ENCODE measurements around the gene CD3D.

The CD3D gene

DNA sequence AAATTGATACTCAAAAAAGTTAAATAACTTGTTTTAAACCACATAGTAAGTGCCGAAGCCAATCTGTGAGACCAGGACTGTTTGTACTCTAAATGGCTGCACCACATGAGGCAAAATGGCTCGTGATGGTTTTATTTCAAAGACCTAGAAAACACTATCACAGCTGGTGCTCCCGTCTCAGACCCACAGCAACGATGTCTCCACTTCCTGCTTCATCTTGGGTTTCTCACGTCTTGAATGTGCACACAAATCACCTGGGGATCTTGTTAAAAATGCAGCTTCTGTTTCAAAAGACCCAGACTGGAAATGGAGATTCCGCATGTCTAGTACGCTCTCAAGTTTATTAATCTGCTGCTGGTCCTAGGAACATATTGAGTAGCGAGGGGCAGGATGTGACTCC, 36.8 kb downstream of the CD3D start:
- DNase-seq (ENCODE audit: extremely low spot score, insufficient read length, low read depth), result no peak
- no peak for FAIRE-seq

DNA sequence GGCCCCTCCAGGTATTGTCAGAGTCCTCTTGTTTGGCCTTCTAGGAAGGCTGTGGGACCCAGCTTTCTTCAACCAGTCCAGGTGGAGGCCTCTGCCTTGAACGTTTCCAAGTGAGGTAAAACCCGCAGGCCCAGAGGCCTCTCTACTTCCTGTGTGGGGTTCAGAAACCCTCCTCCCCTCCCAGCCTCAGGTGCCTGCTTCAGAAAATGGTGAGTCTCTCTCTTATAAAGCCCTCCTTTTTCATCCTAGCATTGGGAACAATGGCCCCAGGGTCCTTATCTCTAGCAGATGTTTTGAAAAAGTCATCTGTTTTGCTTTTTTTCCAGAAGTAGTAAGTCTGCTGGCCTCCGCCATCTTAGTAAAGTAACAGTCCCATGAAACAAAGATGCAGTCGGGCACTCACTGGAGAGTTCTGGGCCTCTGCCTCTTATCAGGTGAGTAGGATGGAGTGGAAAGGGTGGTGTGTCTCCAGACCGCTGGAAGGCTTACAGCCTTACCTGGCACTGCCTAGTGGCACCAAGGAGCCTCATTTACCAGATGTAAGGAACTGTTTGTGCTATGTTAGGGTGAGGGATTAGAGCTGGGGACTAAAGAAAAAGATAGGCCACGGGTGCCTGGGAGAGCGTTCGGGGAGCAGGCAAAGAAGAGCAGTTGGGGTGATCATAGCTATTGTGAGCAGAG, 37.8 kb downstream of the CD3D start, which contains the start of gene CD3E:
Gene CD3E, plus strand, starts transcription at position 163 of the 681 bp plus-strand sequence. Its CDS starts 223 bp downstream, at position 386.
- DNase-seq (ENCODE audit: extremely low spot score, insufficient read length, low read depth), result no peak
- peak; percentile 15 for FAIRE-seq

DNA sequence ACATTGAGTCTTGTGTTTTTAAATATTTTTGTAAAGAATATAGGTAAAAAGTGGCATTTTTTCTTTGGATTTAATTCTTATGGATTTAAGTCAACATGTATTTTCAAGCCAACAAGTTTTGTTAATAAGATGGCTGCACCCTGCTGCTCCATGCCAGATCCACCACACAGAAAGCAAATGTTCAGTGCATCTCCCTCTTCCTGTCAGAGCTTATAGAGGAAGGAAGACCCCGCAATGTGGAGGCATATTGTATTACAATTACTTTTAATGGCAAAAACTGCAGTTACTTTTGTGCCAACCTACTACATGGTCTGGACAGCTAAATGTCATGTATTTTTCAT, 38.3 kb downstream of the CD3D start:
- DNase-seq (ENCODE audit: extremely low spot score, insufficient read length, low read depth) (no peak), FAIRE-seq (no peak)

DNA sequence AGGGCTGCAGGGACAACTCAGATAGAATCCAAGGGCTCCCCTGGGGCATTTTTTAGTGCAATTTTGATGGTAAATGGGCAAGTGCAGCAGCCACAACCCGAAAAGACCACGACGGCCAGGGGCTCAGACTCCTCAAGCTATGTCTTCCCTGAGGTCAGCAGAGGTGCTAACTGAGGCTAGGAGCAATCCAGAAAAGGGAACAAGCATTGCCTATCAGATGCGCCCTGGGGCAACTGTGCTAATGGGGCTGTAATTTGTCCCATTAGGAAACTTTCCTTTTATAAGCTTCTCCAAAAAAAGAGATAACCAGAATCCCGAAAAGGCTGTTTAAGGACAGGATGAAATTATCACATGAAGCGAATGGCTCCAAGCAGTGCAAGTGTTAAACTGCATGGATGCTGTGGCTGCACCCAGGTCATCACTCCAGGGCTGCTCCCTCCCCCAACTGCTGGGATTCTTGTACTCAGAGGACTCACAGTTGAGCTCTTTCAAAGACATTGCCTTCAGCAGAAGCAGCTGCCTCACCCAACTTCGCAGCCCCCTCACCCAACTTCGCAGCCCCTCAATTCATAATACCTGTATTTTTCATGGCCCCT, 40.8 kb downstream of the CD3D start:
- no peak for FAIRE-seq

DNA sequence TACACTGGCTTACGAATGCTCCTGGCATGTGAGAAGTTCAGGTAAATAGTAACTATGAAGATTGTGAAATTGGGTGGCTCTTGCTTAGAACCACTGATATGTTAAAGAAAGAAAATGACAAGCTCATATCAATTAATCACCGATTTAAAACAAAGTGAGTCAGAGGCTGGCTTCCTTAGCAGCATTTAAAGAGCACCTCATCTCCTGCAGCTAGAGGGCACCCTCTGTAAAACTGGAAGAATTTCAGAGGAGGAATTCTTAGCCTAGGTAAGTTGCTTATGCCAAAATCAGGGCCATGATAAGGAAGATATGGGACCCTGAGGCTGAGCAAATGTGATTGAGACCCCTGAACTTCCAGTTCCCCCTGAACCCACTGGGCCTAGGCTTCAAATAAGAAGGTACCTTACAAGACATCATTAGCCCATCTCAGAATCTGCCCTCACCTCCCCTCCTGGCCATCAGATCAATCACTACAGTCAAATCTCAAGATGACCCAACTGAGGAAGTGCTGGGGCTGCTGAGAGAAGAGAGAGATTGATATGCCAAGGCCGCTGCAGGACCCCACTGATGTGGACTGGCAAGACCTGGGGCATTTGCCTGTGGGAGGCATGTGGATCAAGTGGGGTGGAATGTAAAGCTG, 46.6 kb downstream of the CD3D start:
- no peak for DNase-seq (ENCODE audit: extremely low spot score, insufficient read length, low read depth)
- FAIRE-seq, result peak; percentile 63

More for the DNA sequence above, 40.8 kb downstream of the CD3D start:
- no peak for DNase-seq (ENCODE audit: extremely low spot score, insufficient read length, low read depth)

DNA sequence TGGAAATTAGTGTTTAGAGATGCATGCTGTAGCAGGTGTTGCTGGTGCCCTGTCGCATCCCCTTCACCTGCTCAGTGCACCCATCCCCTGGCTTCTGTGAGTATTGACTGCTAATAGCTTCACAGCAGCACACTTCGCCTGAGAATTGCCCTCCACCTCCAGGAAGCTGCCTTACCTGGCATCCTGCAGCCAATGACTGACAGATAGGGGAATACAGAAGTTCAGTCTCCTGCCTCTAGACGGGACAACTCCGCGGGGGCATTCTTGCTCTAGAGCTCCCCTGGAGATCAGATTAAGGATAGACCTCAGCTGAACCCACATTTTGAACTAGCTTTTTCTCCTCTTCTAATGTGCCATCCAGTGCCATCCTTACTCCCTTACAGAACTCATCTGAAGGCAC, 47.3 kb downstream of the CD3D start:
- FAIRE-seq, result no peak
- no peak for DNase-seq (ENCODE audit: extremely low spot score, insufficient read length, low read depth)

DNA sequence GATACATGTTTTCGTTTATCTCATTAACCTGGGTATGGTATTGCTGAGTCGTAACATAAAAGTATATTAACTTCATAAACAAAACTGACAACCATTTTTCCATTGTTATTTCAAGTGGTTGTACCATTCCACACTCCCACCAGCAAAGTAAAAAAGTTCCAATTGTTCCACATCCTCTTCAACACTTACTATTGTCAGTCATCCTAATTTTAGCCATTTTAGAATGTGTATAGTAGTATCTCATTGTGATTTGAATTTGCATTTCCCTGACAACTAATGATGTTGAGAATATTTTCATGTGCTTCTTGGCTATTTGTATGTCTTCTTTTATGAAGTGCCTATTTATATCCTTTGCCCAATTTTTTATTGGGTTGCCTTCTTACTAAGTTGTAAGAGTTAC, 48.5 kb downstream of the CD3D start:
- DNase-seq (ENCODE audit: extremely low spot score, insufficient read length, low read depth), result no peak
- no peak for FAIRE-seq

DNA sequence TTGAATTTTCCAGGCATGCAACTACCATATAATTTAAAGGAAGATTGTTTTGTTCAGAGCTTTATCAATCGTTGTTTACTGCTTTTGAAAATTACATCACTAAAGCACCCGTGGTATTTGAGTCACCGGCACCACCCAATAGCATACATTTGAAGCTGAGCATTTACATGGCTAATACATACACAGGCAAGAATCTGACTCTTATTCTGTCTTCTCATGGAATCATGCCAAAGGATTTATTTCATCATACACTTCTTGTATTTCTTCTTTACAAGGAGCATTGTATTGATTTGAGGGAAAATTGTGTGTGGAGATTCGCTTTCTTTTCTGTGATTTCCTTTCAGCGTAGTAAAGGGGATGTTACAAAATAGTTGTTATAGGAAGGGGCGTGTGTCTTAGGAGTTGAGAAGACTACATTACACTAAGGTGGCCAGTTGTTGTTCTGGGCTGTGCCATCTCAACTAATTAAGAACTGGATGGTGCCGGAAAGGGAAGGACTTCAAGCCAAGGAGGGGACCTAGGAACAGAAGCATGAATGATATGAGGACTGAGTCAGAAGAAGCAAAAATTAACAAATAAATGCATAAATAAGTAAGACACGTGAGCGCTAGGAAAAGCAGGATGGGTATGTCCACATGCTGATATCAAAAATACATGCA, 50.9 kb downstream of the CD3D start:
- FAIRE-seq, result no peak

DNA sequence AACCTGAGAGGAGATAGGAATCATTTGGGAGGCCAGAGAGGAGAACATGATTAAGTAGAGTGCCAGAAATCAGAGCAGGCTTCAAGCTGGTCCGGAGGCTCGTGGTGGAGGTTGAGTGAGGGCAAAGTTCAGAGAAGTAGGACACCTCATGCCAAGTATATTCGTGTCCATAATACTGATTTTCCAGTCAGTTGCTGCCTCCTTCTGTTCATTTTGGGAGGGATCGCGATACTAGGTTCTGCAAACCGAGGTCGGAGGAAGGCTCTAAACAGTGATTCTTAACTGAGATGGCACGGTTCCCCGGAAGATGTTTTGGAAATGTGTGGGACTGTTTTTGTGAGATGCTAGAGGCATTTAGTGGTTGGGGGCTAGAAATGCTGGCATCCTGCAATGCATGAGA, 51.6 kb downstream of the CD3D start:
- FAIRE-seq (peak; percentile 74), DNase-seq (ENCODE audit: extremely low spot score, insufficient read length, low read depth) (no peak)

More for the DNA sequence above, 50.9 kb downstream of the CD3D start:
- no peak for DNase-seq (ENCODE audit: extremely low spot score, insufficient read length, low read depth)

DNA sequence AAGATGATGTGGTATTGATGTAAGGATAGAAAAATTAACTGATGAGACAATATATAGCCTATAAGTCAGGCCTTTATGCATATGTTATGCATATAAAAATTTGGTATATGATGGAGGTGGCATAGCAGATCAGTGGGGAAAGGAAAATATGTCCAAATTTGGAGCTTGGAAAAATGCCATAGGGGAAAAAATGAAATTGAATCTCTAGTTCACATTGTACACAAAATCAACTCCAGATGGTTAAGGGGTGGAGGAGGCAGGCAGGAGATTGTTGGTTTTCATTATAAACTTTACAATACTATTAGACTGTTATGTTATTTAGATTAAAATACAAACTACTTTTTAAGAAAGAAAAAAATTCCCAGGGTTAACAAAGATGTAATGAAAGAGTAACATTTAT, 53.1 kb downstream of the CD3D start:
- DNase-seq (ENCODE audit: extremely low spot score, insufficient read length, low read depth), result no peak
- no peak for FAIRE-seq

Data from GM18507 (cell line).